ENCODE data around the gene RHOV. TPM values are rescaled to one million over a fixed set of nuclear protein-coding genes. Genes with fewer than 3 reads are reported as not detected.
"Not testable (repeated sequence)": the region's sequence is repeated elsewhere in the genome, so short reads cannot be mapped to it uniquely, and the experiment has no call there.

RHOV gene
- total RNA-seq, 1 experiment from 2014 or later: 0.12 TPM

DNA sequence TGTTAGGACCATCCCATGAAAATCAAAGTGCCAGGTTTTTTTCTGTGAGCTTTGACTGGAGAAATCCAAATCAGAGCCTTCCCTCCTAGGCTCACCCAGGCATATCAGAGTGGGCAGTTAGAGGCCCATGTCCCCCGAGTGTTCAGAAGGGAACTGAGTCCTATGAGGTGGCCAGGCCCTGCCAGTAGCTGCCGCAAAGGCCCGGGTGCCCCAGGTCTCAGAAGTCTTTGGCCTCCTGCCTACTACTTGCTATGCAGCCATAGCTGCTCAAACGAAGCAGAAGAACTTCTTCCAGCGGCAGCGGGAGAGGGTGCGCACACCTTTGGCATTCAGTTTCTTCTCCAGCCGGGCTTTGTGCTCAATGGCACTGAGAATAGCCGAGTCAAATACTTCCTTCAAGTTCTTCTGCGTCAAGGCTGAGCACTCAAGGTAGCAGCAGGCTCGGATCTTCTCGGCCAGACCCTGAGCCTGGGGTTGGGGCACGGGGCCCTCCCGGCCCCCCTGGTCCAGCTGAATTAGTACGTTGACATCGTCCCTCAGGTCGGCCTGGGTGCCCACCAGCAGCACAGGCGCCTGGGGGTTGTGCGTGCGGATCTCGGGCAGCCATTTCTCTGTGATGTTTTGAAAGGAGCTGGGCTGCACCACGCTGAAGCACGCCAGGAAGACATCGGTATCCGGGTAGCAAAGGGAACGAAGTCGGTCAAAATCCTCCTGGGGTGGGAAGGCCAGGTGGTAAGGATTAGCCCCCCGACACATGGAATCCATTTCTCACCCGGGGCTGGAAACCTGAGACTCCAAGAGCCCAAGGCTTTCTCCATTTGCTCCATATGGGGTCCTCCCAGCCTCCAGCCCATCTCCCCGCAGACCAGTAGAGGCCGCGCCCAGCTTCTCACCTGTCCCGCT, 992 bp downstream of the RHOV start:
- no peak for DNase-seq (ENCODE audit: low read depth)

DNA sequence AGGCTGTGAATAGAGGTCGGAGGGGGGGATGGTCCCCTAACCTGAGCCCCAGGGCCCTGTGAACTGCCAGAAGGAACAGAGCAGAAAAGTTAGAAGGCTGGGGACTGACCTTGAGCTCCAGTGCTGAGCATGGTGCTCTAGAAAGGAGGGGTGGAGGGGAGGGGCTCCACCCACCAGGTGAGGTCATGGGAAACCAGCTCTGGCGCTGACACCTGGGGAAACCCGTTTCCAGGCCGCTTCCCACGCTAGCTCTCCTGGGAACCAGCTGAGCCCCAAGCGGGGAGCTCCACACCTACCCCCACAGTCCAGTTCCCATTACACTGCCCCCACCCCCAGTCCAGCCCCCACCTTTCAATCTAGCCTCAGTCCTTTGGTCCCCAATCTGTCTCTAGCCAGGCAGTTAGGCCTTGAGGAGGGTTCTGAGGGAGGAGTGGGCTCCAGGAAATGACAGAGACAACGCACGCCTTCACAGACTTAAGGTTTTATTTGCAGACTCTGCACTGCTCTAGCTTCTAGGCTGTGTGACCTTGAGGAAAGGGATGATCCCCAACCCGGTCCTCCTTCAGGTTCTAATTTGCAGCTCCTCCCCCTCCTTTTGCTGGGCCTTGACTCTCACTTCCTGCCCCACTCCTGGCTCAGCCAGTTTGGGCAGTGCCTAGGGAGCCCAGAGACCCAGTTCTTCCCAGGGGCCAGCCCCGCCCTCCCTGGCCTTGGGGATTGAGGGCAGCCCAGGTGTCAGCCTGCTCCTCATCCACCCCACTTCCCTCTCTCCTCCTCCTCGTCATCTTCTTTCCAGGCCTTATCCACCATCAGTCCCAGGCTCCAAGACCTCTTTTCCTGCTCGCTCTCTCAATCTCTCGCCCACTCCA, 2.1 kb downstream of the RHOV start:
- DNase-seq (ENCODE audit: low read depth): no peak

DNA sequence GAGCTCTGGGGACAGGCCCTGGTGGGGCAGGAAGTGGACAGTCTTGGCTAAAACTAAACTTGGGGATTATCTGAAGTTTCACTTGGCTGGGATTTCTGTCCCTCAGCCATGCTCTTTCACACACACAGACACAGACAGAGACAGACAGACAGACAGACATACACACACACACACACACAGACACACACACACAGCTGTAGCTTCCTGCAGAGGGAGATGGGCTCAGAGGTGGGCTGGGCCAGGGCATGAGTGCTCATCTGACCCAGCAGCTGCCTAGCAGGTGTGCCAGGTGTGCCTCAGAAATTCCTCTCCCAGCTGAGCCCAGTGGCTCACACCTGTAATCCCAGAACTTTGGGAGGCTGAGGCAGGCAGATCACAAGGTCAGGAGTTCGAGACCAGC, 3.3 kb downstream of the RHOV start:
- DNase-seq (ENCODE audit: low read depth): no peak

DNA sequence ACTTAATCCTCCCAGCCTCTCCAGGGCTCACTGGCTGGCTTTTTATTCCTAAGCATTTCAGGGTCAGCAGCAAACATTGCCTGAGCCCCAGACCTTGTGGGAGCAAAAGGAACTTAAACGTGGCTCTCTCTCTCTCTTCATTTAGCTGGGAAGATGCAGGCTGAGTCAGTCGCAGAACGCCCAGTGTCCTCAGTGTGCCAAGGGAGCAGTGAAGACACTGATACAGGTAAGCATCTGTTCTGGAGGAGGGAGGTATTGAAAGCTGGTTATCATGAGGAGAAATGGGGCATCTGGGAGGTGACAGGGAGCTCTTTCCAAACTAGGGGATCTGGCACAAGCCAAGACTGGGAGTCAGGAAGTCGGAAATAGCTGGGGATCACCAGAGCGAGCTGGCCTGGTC, 4.3 kb downstream of the RHOV start:
- DNase-seq (ENCODE audit: low read depth): no peak

DNA sequence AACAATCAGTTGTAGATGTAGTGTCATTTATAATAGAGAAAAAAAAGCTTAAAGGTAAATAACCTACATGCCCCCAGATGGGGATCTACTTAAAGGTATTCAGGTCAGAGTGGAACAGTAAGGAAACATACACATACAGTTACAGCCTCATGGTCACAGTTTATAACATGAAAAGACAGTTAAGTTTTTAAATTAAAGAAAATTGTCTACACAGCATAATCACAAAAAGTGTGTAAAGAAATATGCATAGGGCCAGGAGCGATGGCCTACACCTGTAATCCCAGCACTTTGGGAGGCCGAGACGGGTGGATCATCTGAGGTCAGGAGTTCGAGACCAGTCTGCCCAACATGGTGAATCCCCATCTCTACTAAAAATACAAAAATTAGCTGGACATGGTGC, 6.8 kb downstream of the RHOV start:
- no peak for DNase-seq (ENCODE audit: low read depth)

DNA sequence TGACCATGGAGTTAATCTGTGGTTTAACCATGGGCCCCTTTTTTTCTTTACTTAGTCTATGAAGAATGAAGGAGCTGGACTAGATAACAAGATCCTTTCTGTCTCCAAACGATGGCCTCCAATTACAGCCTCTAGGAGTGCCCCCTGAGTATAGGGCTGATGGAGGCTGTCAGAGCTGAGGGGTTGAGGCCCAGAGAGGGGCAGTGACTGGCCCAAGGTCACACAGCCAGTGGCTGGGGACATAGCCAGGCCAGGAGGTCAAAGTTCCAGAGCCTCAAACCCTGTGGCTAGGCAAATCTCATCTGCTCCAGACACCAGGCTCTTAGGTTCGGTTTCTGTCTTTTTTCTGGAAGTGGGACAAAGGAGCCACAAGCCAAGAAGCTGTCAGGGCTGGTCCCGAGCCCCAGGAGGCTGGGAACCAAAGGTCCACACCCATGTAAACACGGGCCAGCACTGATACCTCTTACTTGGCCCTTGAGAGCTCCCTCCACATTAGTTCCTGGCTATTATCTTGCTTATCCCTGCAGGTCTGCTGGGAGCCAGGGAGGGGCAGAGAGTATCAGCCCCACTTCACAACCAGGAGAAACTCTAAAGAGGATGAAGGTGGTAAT, 10.3 kb downstream of the RHOV start:
- no peak for DNase-seq (ENCODE audit: low read depth)

DNA sequence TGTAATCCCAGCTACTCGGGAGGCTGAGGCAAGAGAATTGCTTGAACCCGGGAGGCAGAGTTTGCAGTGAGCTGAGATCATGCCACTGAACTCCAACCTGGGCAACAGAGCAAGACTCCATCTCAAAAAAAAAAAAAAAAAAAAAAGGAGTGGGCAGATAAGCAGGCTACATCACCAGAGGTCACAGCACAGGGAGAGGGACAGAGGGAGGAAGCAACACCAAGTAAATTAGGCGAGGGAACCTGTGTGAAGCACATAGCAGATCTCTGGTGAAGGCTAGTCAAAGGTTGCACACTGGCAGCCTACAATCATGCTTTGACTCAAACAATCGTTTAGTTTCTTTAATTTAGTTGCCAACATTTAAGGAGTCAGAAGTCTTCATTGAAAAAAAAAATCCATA, 12.9 kb downstream of the RHOV start:
- DNase-seq (ENCODE audit: low read depth): not testable (repeated sequence)

DNA sequence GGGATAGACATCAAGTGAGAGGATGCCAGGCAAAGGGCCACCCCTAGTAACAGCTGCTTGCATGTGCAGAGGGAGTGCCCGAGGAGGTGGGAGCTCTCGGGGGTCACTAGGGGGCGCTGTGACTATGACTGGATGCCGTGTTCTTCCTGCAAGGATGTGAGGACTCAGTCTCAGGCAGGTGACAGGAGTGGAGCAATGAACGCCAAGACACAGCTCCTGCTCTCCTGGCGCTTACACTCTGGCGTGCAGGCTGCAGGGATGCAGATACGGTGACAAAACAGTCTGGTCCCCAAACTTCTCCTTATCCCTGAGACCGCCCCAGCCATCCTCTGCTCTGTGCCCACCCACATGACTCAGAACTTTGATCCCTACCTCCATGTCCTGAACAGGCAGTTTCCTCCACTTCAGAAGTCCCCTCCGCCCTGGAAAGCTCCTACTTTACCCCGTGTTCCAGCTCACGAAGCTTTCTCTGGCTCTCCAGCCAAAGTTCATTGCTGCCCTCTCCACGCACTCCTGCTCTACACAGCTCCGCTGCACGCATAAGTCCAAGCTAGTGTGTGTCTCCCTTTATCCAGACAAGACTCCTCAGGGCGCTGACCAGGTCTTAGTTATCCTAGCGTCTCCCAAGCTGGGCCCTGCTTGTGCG, 14.7 kb downstream of the RHOV start:
- peak; percentile 79 for DNase-seq (ENCODE audit: low read depth)

DNA sequence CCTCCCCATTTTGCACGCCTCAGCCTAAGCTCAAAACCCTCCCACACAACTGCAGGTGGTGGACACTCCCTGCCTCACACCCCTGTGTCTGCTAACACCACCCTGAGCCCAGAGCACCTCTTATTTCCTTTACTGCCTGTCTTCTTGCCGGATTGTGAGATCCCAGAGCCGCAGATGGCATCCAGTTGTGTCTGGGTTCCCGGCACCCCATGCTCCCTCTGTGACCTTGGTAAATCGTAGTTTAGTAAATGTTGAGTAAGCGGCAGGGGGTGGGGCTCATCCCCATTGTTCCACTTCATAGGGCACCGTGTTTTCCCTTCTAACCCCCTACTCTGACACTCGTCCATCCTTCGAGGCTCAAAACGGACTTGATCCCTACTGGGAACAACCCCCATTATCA, 15.3 kb downstream of the RHOV start:
- DNase-seq (ENCODE audit: low read depth): no peak

DNA sequence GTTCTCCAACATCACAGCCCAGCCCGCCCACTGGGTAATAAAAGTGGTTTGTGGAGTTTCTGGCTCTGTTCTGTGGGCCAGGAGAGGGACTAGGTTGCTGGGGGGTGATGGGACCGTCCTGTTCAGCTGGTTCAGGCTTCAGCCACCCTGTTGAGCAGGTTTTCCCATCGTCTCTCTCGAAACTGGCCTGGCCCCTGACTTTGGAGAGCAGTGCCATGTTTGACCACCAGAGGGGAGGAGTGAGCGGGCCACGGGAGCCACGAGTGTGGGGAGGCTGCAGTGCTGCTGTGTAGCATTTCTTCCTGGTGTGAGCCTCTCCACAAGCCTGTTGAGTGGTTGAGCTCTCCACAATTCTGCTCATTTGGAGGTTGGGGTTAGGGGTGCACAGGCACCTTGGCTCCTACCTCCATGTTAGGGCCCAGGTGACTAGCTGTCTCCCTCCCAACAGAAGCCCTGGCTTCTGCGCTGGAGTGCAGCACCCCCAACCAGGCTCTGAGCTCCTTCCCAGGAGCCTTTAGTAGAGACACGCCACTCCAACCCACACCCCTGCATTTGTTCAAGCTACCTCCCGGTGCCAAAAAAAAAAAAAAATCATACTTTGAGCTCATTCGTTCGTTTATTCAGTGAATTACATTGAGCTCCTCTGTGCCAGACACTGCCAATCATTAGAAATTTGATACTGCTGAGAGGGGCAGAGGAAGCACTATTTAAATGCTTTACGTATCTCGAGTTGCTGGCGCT, 16.3 kb downstream of the RHOV start:
- peak; percentile 63 for DNase-seq (ENCODE audit: low read depth)

DNA sequence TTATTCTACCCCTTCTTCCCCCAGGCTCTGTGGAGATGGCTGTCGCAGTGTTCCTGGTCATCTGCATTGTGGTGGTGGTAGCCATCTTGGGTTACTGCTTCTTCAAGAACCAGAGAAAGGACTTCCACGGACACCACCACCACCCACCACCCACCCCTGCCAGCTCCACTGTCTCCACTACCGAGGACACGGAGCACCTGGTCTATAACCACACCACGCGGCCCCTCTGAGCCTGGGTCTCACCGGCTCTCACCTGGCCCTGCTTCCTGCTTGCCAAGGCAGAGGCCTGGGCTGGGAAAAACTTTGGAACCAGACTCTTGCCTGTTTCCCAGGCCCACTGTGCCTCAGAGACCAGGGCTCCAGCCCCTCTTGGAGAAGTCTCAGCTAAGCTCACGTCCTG, 17.3 kb downstream of the RHOV start:
- no peak for DNase-seq (ENCODE audit: low read depth)

DNA sequence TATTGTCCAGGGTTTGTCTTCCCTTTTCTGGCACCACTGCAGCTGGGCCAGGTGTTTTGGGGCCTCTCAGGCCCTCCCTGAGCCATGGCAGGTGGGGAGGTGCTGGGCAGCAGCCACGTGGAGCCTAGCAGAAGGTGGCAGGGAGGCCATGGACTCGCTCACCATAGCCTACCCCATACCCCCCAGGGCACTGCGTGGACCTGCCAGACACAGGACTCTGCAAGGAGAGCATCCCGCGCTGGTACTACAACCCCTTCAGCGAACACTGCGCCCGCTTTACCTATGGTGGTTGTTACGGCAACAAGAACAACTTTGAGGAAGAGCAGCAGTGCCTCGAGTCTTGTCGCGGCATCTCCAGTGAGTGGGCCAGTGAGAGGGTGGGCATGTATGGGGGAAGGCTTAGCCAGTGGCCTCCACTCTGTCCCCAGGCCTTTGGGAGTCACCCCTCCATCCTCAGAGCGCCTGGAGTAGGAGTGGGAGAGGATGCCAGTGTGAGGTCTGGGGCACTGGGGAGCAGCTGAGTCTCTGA, 18.3 kb downstream of the RHOV start:
- no peak for DNase-seq (ENCODE audit: low read depth)

DNA sequence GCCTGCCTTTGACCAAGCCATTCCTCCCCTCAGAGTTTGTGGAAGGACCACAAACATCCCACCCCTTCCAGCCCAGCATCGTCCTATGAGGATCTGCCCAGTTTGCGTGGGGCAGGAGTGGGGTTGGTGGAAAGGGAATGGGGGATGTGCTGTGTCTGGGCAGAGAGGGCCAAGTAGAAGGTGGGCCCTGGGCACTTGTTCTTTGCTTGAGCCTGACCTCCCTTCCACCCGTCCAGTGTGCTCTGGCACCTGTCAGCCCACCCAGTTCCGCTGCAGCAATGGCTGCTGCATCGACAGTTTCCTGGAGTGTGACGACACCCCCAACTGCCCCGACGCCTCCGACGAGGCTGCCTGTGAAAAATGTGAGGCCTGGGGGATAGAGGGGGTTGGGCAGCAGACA, 19.9 kb downstream of the RHOV start:
- no peak for DNase-seq (ENCODE audit: low read depth)

DNA sequence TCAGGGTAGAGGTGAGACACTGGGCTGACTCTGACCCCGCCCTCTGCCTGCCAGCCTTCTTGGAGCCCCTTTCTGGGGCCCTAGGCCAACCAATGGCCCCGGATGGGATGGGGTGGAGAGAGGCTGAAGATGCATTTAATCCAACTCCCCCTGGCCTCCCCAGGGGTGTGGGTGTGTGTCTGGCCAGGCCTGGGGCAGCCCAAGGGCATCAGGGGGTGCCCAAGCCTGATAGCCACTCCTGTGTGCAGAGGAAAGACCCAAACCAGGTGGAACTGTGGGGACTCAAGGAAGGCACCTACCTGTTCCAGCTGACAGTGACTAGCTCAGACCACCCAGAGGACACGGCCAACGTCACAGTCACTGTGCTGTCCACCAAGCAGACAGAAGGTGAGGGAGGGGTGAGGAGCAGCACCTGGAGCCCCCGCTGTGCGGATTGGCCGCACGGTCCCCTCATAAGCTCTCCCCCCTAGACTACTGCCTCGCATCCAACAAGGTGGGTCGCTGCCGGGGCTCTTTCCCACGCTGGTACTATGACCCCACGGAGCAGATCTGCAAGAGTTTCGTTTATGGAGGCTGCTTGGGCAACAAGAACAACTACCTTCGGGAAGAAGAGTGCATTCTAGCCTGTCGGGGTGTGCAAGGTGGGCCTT, 20.7 kb downstream of the RHOV start:
- no peak for DNase-seq (ENCODE audit: low read depth)

DNA sequence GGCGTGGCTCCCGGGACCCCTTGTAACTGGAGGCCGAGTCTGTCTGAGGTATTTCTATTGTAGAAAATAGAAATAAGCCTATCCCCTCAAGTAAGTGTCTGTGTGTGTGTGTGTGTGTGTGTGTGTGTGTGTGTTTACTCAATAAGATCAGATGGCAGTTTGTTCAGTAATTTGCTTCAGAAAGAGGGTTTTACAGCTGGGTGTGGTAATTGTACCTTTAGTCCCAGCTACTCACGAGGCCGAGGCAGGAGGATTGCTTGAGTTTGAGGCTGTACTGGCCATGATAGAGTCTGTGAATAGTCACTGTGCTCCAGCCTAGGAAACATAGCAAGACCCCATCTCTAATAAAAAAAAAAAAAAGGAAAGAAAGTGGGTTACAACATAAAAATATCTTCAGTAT, 21.5 kb downstream of the RHOV start:
- no peak for DNase-seq (ENCODE audit: low read depth)

DNA sequence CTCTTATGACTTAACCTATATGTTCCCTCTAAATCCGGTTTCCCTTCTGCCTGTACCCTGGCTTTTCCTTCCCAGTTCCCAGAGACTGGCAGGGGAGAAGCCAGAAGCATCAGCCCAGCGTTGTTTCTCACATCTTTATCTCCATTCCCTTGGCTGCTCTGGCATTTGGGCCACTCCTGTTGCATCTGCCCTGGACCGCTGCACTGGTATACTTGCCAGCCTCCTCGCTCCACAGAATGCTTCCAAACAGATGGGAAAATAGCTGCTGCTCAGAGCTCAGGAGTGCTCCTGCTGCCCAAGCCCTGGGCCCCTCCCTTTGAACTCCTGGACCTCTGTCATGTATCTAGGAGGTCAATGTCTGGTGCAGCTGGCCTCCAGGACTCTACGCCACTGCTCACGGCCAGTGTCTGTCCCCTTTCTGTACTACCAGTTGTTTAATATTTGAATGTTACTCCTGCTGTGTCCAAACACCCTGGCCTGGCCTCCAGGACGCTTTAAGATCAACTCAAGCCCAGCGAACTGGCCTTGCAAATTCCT, 23.4 kb downstream of the RHOV start:
- DNase-seq (ENCODE audit: low read depth): no peak

DNA sequence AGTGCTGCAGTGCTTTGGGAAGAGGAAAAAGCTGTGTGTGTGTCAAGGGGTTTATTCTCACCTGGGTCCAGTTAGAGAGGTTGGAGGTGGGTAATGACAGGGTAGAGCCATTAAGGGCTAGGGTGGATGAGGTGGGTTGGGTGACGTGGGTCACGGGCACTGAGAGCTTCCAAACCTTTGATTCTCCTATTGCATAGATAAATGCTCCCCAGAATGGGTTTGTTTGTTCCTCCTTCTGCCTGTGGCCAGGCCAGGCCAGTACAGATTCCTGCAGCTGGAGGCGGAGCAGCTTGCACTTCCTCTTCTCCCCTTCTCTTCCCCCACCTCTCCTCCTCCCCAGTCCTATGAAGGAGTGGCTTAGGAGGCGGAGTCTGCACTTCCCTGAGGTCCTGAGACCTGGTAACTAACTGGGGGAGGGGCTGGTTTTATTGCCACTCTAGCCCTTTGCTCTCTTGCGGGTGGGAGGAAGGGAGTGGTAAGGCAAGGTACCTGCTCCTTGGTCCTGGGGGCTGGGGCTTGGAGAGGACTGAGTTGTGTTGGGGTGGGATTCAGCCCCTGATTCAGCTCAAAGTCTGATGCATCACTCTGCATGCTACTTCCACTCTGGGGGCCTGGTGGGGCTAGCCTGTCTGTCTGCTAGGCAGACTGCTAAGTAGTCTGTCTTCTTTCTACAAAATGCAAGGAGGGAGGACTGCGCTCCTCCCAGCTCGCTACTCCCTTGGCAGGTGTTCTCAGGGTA, 26.6 kb downstream of the RHOV start:
- DNase-seq (ENCODE audit: low read depth): peak; percentile 55

DNA sequence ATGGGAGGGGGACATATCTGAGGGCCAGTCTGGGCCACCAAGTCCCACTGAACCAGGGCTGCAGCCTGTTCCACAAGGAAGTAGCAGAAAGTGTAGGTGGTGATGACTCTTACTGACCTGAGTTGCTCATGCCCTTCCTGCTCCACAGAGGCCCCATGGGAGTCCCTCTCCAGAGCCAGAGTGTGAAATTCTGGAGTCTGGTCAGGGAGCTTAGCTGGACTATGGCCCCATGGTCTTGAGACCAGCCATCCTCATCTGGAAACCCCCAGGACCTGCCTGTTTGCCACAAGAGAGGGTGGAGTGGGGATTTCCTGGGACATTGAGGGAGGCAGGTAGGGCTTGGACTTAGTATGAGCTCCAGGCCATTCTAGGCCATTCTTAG, 27.2 kb downstream of the RHOV start:
- no peak for DNase-seq (ENCODE audit: low read depth)

DNA sequence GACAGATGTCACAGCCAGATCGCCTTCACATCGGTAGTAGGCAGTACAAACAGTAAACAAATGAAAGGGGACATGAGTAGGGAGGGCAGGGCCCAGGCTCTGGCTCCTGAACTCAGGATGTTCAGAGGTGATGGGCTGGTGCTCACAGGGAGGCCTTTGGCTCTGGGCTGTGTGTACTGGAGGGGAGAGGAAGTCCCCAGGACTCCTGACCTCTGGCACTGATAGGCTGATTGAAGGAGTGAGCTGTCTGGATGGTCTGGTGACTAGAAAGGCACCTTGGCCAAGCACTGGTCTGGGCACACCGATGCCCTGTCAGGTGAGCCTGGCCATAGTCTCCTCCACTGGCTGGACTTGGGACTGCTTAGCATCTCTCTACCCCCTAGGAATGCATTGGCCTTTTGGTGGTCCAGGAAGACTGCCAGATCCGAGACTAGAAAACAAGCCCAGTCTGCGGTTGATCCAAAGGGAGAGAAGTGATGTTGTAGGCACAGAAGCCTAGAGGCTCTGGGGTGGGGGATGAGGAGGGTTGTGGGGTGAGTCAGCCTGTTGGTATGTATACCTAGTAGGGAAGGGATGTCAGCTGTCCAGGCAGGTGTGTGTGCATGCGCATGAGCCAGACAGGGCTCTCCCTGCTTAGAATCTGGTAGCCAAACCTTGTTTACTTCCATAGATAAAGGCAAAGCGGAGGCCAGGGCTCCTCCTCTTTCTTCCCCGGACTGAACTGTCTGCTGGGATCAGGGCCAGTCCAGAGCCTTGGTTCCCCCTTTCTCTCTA, 28.3 kb downstream of the RHOV start:
- DNase-seq (ENCODE audit: low read depth): peak; percentile 50
